ENCODE data around the gene HLA-DPA1. TPM values are rescaled to one million over a fixed set of nuclear protein-coding genes. Genes with fewer than 3 reads are reported as not detected.

The HLA-DPA1 gene
- polyA plus RNA-seq, 1 experiment: 12.1 TPM

GRCh38 chr6:33015798-33016197 lies 57.7 kb downstream of the HLA-DPA1 start:
- CTCF ChIA-PET: interaction anchor here (0.6 to 5.5 kb wide), 13 partner anchors 15 to 393 kb away, joined by 3 to 33 read pairs (median 5); partner anchors contain the start of gene HLA-DPA1
- TF ChIP-seq, protein P1, sequence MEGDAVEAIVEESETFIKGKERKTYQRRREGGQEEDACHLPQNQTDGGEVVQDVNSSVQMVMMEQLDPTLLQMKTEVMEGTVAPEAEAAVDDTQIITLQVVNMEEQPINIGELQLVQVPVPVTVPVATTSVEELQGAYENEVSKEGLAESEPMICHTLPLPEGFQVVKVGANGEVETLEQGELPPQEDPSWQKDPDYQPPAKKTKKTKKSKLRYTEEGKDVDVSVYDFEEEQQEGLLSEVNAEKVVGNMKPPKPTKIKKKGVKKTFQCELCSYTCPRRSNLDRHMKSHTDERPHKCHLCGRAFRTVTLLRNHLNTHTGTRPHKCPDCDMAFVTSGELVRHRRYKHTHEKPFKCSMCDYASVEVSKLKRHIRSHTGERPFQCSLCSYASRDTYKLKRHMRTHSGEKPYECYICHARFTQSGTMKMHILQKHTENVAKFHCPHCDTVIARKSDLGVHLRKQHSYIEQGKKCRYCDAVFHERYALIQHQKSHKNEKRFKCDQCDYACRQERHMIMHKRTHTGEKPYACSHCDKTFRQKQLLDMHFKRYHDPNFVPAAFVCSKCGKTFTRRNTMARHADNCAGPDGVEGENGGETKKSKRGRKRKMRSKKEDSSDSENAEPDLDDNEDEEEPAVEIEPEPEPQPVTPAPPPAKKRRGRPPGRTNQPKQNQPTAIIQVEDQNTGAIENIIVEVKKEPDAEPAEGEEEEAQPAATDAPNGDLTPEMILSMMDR (IDR thresholded peaks at IDR 0.05; ENCODE audit: insufficient read depth, low read depth, low read length): no peak
- POLR2A ChIA-PET: no interaction called here
- Histone ChIP-seq H3K27me3 (ENCODE audit: control insufficient read depth, insufficient read depth, low read length) (peaks cover 27% of the 10 kb centered on the region), H3K36me3 (ENCODE audit: control insufficient read depth, insufficient read depth, low read length) (no peaks in the 10 kb centered on the region), H3K4me3 (ENCODE audit: low read depth, low read length) (no peak overlapping the region)
- no peak for DNase-seq (ENCODE audit: low read depth)

GRCh38 chr6:33014841-33015634 lies 58.4 kb downstream of the HLA-DPA1 start:
- CTCF ChIA-PET: interaction anchor here (0.7 to 5.5 kb wide), 22 partner anchors 11 to 235 kb away, joined by 3 to 33 read pairs (median 5); partner anchors contain the start of gene HLA-DPA1
- peaks cover 26% of the 10 kb centered on the region for H3K27me3 ChIP-seq (ENCODE audit: control insufficient read depth, insufficient read depth, low read length)
- POLR2A ChIA-PET: no interaction called here
- TF ChIP-seq, protein P1 (IDR thresholded peaks at IDR 0.05; ENCODE audit: insufficient read depth, low read depth, low read length): peak; percentile 72
- peak; percentile 43 for DNase-seq (ENCODE audit: low read depth)
- no peak overlapping the region for H3K4me3 ChIP-seq (ENCODE audit: low read depth, low read length)
- no peaks in the 10 kb centered on the region for H3K36me3 ChIP-seq (ENCODE audit: control insufficient read depth, insufficient read depth, low read length)

Other genes starting within 250 kb of the HLA-DPA1 start
- gene TAP2, start 234.9 kb downstream of the HLA-DPA1 start, polyA plus RNA-seq (2011; rRNA removed): 18.0 and 25.4 TPM in 2 replicates
- 56.7 and 79.6 TPM in 2 replicates for gene PSMB8, start 229.6 kb downstream of the HLA-DPA1 start, polyA plus RNA-seq (2011; rRNA removed)
- gene TAP1, start 219.9 kb downstream of the HLA-DPA1 start, polyA plus RNA-seq (2011; rRNA removed): 58.4 and 80.4 TPM in 2 replicates
- gene PSMB9, start 219.5 kb downstream of the HLA-DPA1 start, polyA plus RNA-seq (2011; rRNA removed): 37.9 and 44.7 TPM in 2 replicates
- gene HLA-DMB, start 132.6 kb downstream of the HLA-DPA1 start, polyA plus RNA-seq (2011; rRNA removed): not detected in 2 replicates
- gene HLA-DMA, start 120.6 kb downstream of the HLA-DPA1 start, polyA plus RNA-seq (2011; rRNA removed): 3.5 and 3.8 TPM in 2 replicates
- 110 and 128 TPM in 2 replicates for gene BRD2, start 105.1 kb downstream of the HLA-DPA1 start, polyA plus RNA-seq (2011; rRNA removed)
- gene HLA-DOA, start 64.1 kb downstream of the HLA-DPA1 start, polyA plus RNA-seq (2011; rRNA removed): not detected in 2 replicates
- gene HLA-DPB1, start 2.3 kb upstream of the HLA-DPA1 start, polyA plus RNA-seq (2011; rRNA removed): 8.2 and 11.2 TPM in 2 replicates
- gene COL11A2, start 118.8 kb upstream of the HLA-DPA1 start, polyA plus RNA-seq (2011; rRNA removed): 0.55 and 0.91 TPM in 2 replicates
- gene RXRB, start 127.0 kb upstream of the HLA-DPA1 start, polyA plus RNA-seq (2011; rRNA removed): 51.3 and 67.9 TPM in 2 replicates
- 116 and 151 TPM in 2 replicates for gene SLC39A7, start 127.2 kb upstream of the HLA-DPA1 start, polyA plus RNA-seq (2011; rRNA removed)
- 2.1 and 3.4 TPM in 2 replicates for gene HSD17B8, start 131.0 kb upstream of the HLA-DPA1 start, polyA plus RNA-seq (2011; rRNA removed)
- gene RING1, start 134.9 kb upstream of the HLA-DPA1 start, polyA plus RNA-seq (2011; rRNA removed): 24.4 and 36.6 TPM in 2 replicates
- gene VPS52, start 198.2 kb upstream of the HLA-DPA1 start, polyA plus RNA-seq (2011; rRNA removed): 63.2 and 89.8 TPM in 2 replicates
- 6,221 and 6,433 TPM in 2 replicates for gene RPS18, start 198.4 kb upstream of the HLA-DPA1 start, polyA plus RNA-seq (2011; rRNA removed)
- 2.2 and 4.0 TPM in 2 replicates for gene B3GALT4, start 203.5 kb upstream of the HLA-DPA1 start, polyA plus RNA-seq (2011; rRNA removed)
- 45.6 and 78.9 TPM in 2 replicates for gene WDR46, start 215.6 kb upstream of the HLA-DPA1 start, polyA plus RNA-seq (2011; rRNA removed)
- 49.0 and 55.5 TPM in 2 replicates for gene PFDN6, start 216.0 kb upstream of the HLA-DPA1 start, polyA plus RNA-seq (2011; rRNA removed)
- 24.2 and 35.2 TPM in 2 replicates for gene RGL2, start 225.3 kb upstream of the HLA-DPA1 start, polyA plus RNA-seq (2011; rRNA removed)
- 23.1 and 37.9 TPM in 2 replicates for gene TAPBP, start 240.4 kb upstream of the HLA-DPA1 start, polyA plus RNA-seq (2011; rRNA removed)
- 10.6 and 13.6 TPM in 2 replicates for gene ZBTB22, start 244.1 kb upstream of the HLA-DPA1 start, polyA plus RNA-seq (2011; rRNA removed)
- gene DAXX, start 249.3 kb upstream of the HLA-DPA1 start, polyA plus RNA-seq (2011; rRNA removed): 37.5 and 46.9 TPM in 2 replicates

All from BJ (cell line).